GM19351 (cell line): ENCODE measurements around the gene GRIK1.

Experiments
- ATAC-seq: cut with Tn5 transposase; IDR thresholded peaks from one replicate; pipeline ENCODE4 v1.9.1; 2021; ENCODE audit warnings: mild to moderate bottlenecking, moderate library complexity; ENCODE audit not compliant: unreplicated experiment

GRIK1 gene

GRCh38 chr21:29676395-29676794 lies 263.4 kb downstream of the GRIK1 start:
- no peak for ATAC-seq

DNA sequence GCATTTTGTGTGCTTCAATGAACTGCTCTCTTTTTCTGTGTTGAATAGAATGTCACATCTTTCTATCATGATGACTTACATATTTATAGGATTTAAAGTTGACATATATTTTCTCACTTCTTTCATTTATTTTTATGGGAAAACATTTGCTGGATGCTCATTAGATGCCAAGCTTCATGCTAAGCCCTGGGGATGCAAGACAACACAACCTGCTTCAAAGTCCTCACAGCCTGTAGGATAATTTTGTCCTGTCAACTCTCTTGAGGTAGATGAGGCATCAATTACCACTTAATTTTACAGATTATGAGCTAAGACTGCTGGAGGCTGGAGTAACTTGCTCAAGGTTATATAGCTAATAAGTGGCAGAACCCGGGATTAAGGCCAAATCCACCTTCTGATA lies 264.3 kb downstream of the GRIK1 start:
- ATAC-seq: no peak

DNA sequence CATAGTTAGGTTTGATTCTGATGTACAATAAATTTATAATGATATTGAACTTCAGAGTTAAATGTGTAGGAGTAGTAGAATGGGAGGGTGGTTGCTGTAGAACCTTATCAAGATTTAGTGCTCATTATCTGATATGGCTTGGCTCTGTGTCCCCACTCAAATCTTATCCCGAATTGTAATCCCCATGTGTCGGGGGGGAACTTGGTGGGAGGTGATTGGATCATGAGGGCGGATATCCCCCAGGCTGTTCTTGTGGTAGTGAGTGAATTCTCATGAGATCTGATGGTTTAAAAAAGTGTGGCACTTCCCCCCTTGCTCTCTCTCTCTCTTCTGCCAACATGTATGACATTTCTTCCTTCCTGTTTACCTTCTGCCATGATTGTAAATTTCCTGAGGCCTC lies 265.5 kb downstream of the GRIK1 start:
- no peak for ATAC-seq

GRCh38 chr21:29673096-29673610 lies 266.6 kb downstream of the GRIK1 start:
- ATAC-seq: no peak

DNA sequence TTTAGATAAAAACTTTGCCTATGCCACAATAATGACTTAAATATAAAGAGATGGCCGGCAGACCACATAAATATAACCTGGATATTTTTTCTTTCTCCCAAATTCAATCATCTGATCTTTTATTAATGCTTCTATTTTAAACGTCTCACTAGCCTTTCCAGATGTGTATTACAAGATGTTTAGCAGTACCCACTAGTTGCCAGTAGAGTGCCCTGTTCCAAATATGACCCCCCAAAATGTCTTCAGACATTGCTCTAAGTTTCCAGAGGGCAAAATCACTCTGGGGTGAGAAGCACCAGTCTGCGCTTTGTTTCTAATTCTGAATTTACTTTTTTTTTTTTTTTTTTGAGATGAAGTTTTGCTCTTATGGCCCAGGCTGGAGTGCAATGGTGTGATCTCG lies 268.1 kb downstream of the GRIK1 start:
- ATAC-seq: peak; percentile 48

DNA sequence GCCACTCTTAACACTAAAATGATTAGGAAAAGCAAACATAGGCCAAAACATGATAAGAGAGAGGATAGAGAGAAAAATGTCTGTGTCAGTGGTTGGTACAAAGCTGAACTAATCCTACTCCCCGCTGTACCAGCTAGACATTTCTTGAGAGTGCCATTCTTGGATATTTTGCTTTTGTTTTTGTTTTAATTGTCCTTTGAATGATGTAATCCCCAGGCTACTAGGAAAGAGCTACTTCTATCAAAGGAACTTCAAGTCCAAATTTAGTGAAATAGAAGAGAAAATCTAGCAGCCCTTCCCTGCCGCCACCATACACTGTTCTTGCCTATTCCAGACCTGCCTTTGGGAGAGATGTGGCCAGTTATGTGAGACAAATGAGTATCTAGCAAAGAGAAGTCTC lies 269.6 kb downstream of the GRIK1 start:
- no peak for ATAC-seq

DNA sequence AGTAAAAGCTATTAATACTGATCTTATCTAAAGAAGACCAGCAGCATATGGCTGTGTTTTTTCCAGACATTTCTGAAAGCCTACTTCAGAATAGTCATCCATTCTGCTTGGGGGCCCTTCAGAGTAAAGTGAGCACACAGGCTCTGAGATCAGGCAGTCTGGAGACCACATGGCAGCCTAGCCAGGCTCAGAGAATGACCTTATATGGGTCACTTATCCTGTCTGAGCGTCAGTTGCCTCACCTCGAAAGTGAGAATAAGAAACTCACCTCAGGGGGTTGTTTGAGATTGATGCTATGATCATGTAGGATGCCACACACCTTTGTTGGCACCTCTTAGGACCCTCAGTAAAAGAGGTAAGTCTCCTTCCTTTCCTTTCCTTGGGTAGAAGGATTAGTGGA lies 270.4 kb downstream of the GRIK1 start:
- ATAC-seq: peak; percentile 84

DNA sequence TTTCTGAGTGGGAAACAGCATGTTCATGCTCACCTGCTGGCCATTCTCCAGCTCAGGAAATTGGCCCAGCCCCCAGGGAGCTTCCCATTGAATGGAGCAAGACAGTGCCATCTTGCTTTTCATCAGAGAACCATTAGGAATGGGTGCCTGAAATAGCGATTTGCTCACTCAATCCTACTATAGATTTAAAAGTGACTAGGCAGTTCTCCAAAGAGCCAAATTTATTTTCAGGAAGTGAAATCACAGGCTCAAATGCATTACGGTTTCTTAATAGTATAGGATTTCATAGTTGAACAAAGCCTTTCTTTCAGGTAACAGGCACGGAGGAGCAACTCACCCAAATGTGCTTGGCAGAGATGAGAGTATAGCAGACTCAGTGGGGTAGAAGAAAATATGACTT lies 272.1 kb downstream of the GRIK1 start:
- ATAC-seq: no peak

- no peak for ATAC-seq
These were observed 275.2 kb downstream of the GRIK1 start for GRCh38 chr21:29664615-29665014.

- ATAC-seq: no peak
These were observed 277.9 kb downstream of the GRIK1 start for GRCh38 chr21:29661672-29662442.

- no peak for ATAC-seq
These were observed 279.6 kb downstream of the GRIK1 start for GRCh38 chr21:29660047-29660720.

GRCh38 chr21:29658934-29659203 lies 280.9 kb downstream of the GRIK1 start:
- ATAC-seq: no peak

DNA sequence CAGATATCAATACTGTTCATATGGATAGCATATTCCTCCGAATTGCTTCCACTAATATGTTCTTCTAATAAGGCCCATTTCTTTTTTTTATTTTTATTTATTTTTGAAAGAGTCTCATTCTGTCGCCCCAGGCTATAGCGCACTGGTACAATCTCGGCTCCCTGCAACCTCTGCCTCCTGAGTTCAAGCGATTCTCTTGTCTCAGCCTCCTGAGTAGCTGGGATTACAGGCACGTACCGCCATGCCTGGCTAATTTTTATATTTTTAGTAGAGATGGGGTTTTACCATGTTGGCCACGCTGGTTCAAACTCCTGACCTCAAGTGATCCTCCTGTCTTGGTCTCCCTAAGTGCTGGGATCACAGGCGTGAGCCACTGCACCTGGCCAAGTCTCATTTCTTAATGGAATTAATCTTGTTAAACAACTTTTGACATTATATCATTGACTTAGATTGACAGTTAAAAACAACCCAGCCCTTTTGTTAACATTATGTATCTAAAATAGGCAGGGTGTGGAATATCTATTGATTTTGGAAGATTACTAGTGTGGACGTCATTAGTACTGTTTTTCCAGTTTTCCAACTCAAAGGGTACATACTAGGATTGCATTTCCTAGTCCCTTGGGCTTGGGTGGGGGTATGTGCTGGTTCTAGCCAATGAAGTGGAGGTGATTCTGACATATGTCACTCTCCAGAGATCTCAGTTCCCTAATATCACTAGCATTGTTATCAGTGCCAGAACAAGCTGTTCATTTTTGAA lies 281.4 kb downstream of the GRIK1 start:
- no peak for ATAC-seq

GRCh38 chr21:29657240-29657989 lies 282.4 kb downstream of the GRIK1 start:
- ATAC-seq: no peak

DNA sequence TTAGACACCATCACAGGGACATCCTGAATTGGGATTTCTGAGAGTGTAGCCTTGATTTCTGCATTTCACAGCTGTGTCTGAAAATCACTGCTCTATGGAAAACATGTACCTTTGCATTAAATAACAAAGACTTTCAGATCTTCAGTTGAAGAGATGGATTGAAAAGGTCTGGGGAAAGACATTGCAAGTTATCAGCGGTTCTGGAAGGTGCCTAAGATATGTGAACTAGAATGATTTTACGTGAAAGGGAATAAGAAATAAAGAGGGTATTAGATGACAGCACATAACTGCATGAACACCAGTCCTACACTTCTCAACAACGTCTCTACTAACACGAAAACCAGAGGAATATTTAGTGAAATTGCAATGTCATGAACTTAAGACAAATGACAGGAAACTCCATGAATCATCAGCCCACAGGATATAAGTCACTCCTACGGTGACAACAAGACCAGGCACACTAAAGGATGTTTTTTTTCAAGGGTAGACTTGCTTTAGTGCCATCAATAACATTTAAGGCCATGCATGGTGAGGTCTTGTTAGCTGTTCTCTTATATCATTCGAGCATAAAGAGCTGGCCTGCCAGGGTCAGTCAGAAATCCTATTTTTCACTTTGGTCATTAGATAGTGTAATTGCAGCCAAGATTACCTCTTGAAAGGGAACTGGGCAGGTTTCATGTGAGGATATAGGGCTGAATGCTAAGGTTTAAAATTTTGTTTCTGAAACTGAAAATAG lies 283.1 kb downstream of the GRIK1 start:
- ATAC-seq: no peak

GRCh38 chr21:29655577-29655976 lies 284.2 kb downstream of the GRIK1 start:
- ATAC-seq: no peak

DNA sequence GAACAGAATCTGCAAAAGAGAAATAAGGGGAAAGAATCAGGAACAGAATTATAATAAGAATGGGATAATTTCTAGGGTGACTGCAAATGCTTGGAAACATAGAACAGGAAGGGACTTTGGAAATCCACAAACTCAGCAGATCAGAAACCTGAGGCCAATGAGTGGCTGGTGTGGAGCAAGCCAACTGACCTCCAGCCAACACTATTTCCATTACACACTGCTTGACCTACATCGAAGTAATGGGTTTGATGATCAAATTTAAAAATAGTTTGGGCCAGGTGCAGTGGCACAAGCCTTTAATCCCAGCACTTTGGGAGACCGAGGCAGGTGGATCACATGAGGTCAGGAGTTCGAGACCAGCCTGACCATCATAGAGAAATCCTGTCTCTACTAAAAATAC lies 284.9 kb downstream of the GRIK1 start:
- no peak for ATAC-seq

DNA sequence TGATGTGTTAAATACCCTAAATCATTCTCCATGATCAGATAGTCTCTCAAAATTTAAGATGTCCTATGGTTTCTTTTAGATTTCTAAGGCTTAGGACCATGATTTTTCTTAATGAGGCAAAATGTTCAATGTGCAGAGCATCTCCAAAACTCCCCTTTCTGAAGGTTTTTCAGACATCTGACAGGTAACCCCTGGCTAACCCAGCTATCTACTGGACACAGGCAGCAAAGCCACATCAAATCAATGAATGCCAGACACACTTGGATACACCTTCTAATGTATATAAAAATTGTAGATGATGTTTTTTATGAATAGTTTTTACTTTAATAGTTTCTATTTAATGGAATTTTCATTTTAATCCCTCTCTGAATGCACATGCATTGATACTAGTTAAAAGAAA lies 285.6 kb downstream of the GRIK1 start:
- no peak for ATAC-seq

GRCh38 chr21:29650523-29651022 lies 289.2 kb downstream of the GRIK1 start:
- ATAC-seq: no peak

DNA sequence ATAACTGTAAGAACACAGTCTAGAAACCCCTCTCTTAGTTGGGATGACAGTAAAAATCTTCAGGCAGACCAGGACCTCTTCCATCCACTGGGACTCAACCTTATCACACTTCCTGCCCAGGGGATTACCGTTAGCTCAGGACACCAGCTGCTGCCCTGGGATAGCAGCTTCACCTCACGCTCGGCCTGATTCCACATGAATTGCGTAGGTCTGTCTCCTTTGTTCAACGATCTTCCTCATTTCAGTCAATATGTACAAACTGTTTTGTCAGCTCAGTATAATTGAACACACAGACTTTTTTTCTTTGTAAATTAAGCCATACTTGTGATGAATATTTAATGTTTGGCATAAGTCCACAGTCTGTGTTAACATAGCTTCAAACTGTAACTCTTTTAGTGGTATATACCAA lies 290.4 kb downstream of the GRIK1 start:
- ATAC-seq: no peak
